ENCODE results near the gene FOLR1. TPM values are rescaled to one million over a fixed set of nuclear protein-coding genes. Genes with fewer than 3 reads are reported as not detected.

FOLR1 gene
- total RNA-seq, 1 experiment from 2014 or later, result 4.8 TPM

DNA sequence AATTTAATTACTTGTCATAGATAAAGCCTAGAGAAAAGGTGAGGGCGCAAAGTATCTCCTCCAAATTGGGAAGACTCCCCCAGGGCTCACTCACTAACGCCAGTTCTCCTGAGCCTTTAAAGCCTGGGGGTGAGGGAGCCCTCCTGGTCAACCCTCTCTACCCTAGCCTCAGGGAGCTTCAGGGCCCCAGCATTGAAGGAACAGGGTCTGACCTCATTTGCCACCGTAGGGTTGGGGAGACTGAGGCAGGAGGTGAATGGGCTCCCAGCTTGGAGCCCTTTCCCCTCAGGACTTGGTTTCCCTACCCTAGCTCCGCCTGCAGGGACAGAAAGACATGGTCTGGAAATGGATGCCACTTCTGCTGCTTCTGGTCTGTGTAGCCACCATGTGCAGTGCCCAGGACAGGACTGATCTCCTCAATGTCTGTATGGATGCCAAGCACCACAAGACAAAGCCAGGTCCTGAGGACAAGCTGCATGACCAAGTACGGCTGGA, 26.4 kb downstream of the FOLR1 start:
- no peaks in the 10 kb centered on the region for H3K9me3 ChIP-seq (ENCODE audit: control insufficient read depth in 1 of 2, insufficient read depth in 1 of 2, low read depth in 1 of 2, low read length in 2 of 2)
- H3K27me3 ChIP-seq (ENCODE audit: insufficient read depth, low read length), result no peaks in the 10 kb centered on the region
- H3K9me2 ChIP-seq (ENCODE audit: insufficient read depth), result no peaks in the 10 kb centered on the region
- DNase-seq (ENCODE audit: low read depth, low spot score) (no peak), ATAC-seq (no peak)
- BruUV-seq (replicated peaks), result no TSS peak
- no peak overlapping the region for H2AFZ ChIP-seq (ENCODE audit: low read depth, low read length, poor library complexity, severe bottlenecking)
- H3K4me2 ChIP-seq (ENCODE audit: low read length), result no peak overlapping the region
- H3K9ac ChIP-seq (ENCODE audit: low read length), result no peak overlapping the region
- RAD21 ChIA-PET (ENCODE audit: low non-redundant PET in 1 of 2, low total read pairs in 2 of 2, uncharacterized antibody in 2 of 2, unreplicated experiment in 2 of 2), result no interaction called here
- POLR2A ChIA-PET, result no interaction called here
- H3K79me2 ChIP-seq (ENCODE audit: insufficient read depth, low read length), result no peaks in the 10 kb centered on the region
- TF ChIP-seq RAD21 (IDR thresholded peaks at IDR 0.05; ENCODE audit: low read depth), result no peak
- TF ChIP-seq FOSL1 (IDR thresholded peaks at IDR 0.05; ENCODE audit: low read depth), result no peak
- TF ChIP-seq, protein P1, sequence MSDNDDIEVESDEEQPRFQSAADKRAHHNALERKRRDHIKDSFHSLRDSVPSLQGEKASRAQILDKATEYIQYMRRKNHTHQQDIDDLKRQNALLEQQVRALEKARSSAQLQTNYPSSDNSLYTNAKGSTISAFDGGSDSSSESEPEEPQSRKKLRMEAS (IDR thresholded peaks at IDR 0.05), result no peak
- TF ChIP-seq, protein P2, sequence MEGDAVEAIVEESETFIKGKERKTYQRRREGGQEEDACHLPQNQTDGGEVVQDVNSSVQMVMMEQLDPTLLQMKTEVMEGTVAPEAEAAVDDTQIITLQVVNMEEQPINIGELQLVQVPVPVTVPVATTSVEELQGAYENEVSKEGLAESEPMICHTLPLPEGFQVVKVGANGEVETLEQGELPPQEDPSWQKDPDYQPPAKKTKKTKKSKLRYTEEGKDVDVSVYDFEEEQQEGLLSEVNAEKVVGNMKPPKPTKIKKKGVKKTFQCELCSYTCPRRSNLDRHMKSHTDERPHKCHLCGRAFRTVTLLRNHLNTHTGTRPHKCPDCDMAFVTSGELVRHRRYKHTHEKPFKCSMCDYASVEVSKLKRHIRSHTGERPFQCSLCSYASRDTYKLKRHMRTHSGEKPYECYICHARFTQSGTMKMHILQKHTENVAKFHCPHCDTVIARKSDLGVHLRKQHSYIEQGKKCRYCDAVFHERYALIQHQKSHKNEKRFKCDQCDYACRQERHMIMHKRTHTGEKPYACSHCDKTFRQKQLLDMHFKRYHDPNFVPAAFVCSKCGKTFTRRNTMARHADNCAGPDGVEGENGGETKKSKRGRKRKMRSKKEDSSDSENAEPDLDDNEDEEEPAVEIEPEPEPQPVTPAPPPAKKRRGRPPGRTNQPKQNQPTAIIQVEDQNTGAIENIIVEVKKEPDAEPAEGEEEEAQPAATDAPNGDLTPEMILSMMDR (IDR thresholded peaks at IDR 0.05 in 2 of 3, conservative IDR thresholded peaks at IDR 0.05 in 1 of 3; ENCODE audit: borderline replicate concordance in 1 of 3, insufficient read depth in 1 of 3, low read depth in 2 of 3, low read length in 2 of 3), result no peak
- TF ChIP-seq ZNF274 (IDR thresholded peaks at IDR 0.05; ENCODE audit: low read depth, low read length), result no peak
- TF ChIP-seq SP1 (IDR thresholded peaks at IDR 0.05; ENCODE audit: low read depth), result no peak
- H3K36me3 ChIP-seq (ENCODE audit: control insufficient read depth in 1 of 2, insufficient read depth in 2 of 2, low read length in 2 of 2), result no peaks in the 10 kb centered on the region
- intact Hi-C loops (cut with micrococcal nuclease), result no loop called here
- no peaks in the 10 kb centered on the region for H4K20me1 ChIP-seq (ENCODE audit: insufficient read depth)
- H3K4me1 ChIP-seq (ENCODE audit: control insufficient read depth in 1 of 2, insufficient read depth in 2 of 2, low read length in 2 of 2), result peaks cover 9 to 10% of the 10 kb centered on the region in 2 experiments
- no peak overlapping the region for H3K4me3 ChIP-seq (replicated peaks in 1 of 2; ENCODE audit: low read depth in 1 of 2, low read length in 2 of 2)
- CTCF ChIA-PET, result no interaction called here
- no peak overlapping the region for H3K27ac ChIP-seq (ENCODE audit: low read depth, low read length)

DNA sequence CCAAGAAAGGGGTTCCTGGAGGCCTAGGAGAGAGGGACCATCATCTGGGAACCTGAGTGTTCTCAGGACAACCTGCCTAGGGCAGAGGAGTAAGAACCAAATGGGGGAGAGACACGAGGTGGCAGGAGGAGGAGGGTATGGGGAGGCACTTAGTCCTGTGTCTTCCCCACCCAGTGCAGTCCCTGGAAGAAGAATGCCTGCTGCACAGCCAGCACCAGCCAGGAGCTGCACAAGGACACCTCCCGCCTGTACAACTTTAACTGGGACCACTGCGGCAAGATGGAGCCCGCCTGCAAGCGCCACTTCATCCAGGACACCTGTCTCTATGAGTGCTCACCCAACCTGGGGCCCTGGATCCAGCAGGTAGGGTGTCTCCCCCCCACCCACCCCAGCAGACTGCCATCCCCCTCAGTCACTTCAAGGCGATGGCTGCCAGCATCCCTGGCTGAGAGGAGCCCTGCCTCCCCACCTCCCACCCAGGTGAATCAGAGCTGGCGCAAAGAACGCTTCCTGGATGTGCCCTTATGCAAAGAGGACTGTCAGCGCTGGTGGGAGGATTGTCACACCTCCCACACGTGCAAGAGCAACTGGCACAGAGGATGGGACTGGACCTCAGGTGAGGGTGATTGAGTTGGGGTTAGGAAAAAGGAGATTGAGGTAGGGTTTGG, 28.9 kb downstream of the FOLR1 start:
- H3K27ac ChIP-seq (ENCODE audit: low read depth, low read length), result no peak overlapping the region
- no peak overlapping the region for H3K9ac ChIP-seq (ENCODE audit: low read length)
- H2AFZ ChIP-seq (ENCODE audit: low read depth, low read length, poor library complexity, severe bottlenecking), result no peak overlapping the region
- DNase-seq (ENCODE audit: low read depth, low spot score) (no peak), ATAC-seq (no peak)
- no peak overlapping the region for H3K4me2 ChIP-seq (ENCODE audit: low read length)
- peaks cover 10% of the 10 kb centered on the region; the same call in 1 of the 2 replicates for H3K79me2 ChIP-seq (ENCODE audit: insufficient read depth, low read length)
- H3K4me3 ChIP-seq (replicated peaks in 1 of 2; ENCODE audit: low read depth in 1 of 2, low read length in 2 of 2), result no peak overlapping the region
- H4K20me1 ChIP-seq (ENCODE audit: insufficient read depth), result no peaks in the 10 kb centered on the region
- no peaks in the 10 kb centered on the region for H3K9me3 ChIP-seq (ENCODE audit: control insufficient read depth in 1 of 2, insufficient read depth in 1 of 2, low read depth in 1 of 2, low read length in 2 of 2)
- POLR2A ChIA-PET, result no interaction called here
- BruUV-seq (replicated peaks), result no TSS peak
- CTCF ChIA-PET, result no interaction called here
- no peaks in the 10 kb centered on the region for H3K27me3 ChIP-seq (ENCODE audit: insufficient read depth, low read length)
- H3K4me1 ChIP-seq (ENCODE audit: control insufficient read depth in 1 of 2, insufficient read depth in 2 of 2, low read length in 2 of 2), result peaks cover 15 to 19% of the 10 kb centered on the region in 2 experiments
- RAD21 ChIA-PET (ENCODE audit: low non-redundant PET in 1 of 2, low total read pairs in 2 of 2, uncharacterized antibody in 2 of 2, unreplicated experiment in 2 of 2), result no interaction called here
- no peaks in the 10 kb centered on the region for H3K9me2 ChIP-seq (ENCODE audit: insufficient read depth)
- intact Hi-C loops (cut with micrococcal nuclease), result loop anchor here (5.0 to 10.0 kb wide), 2 partner anchors 119 to 214 kb away; partner anchors contain the start of genes CLPB and LAMTOR1
- H3K36me3 ChIP-seq (ENCODE audit: control insufficient read depth in 1 of 2, insufficient read depth in 2 of 2, low read length in 2 of 2), result no peaks in the 10 kb centered on the region
- TF ChIP-seq, protein P1 (IDR thresholded peaks at IDR 0.05), result no peak
- no peak for TF ChIP-seq TCF7L2 (IDR thresholded peaks at IDR 0.05; ENCODE audit: borderline replicate concordance, extremely low read depth, insufficient read depth, insufficient read length)
- TF ChIP-seq POLR2A (IDR thresholded peaks at IDR 0.05; ENCODE audit: borderline replicate concordance, extremely low read depth, insufficient read depth, insufficient read length), result no peak
- no peak for TF ChIP-seq ELF1 (IDR thresholded peaks at IDR 0.05; ENCODE audit: borderline replicate concordance, low read depth)
- TF ChIP-seq ZNF274 (IDR thresholded peaks at IDR 0.05; ENCODE audit: low read depth, low read length), result no peak
- TF ChIP-seq, protein P3, sequence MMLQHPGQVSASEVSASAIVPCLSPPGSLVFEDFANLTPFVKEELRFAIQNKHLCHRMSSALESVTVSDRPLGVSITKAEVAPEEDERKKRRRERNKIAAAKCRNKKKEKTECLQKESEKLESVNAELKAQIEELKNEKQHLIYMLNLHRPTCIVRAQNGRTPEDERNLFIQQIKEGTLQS (IDR thresholded peaks at IDR 0.05), result no peak
- TF ChIP-seq SRF (IDR thresholded peaks at IDR 0.05; ENCODE audit: low read depth), result no peak
- no peak for TF ChIP-seq EGR1 (IDR thresholded peaks at IDR 0.05; ENCODE audit: low read depth)
- TF ChIP-seq, protein P2 (IDR thresholded peaks at IDR 0.05 in 2 of 3, conservative IDR thresholded peaks at IDR 0.05 in 1 of 3; ENCODE audit: borderline replicate concordance in 1 of 3, insufficient read depth in 1 of 3, low read depth in 2 of 3, low read length in 2 of 3), result no peak
- no peak for TF ChIP-seq RAD21 (IDR thresholded peaks at IDR 0.05; ENCODE audit: low read depth)
- TF ChIP-seq FOSL1 (IDR thresholded peaks at IDR 0.05; ENCODE audit: low read depth), result no peak
- TF ChIP-seq SP1 (IDR thresholded peaks at IDR 0.05; ENCODE audit: low read depth), result no peak
- no peak for TF ChIP-seq ZFX (IDR thresholded peaks at IDR 0.05)
- no peak for TF ChIP-seq POLR2AphosphoS5 (IDR thresholded peaks at IDR 0.05; ENCODE audit: low read depth, low read length)

All from HCT116 (cell line).